Common myeloid progenitor, CD34-positive (primary cell): ENCODE results near the gene PBX4.

Source experiments
- CTCF ChIA-PET: fragments of 350-600 bp; sonication (Branson Sonifier 250); formaldehyde crosslinking; loops from one replicate; lab custom pipeline; 2021; ENCODE audit warnings: antibody characterized with exemption; lab: Charles Lee
- POLR2A ChIA-PET: fragments of 350-600 bp; sonication (Branson Sonifier 250); formaldehyde crosslinking; loops from one replicate; lab custom pipeline; 2021; ENCODE audit warnings: antibody characterized with exemption; lab: Charles Lee
- DNase-seq, 3 donors: peaks; one replicate each; pipeline versions ENCODE4 v3.0.0 to v3.0.0-alpha.2; 2013
- H3K27ac ChIP-seq, 2 experiments: 1 replicate in 1 of 2; 2 replicates in 1 of 2; pipeline ENCODE4 v1.7.0; 2013; ENCODE audit warnings: inconsistent platforms in 2 of 2, low read length in 2 of 2, mild to moderate bottlenecking in 2 of 2, low read depth in 1 of 2, moderate library complexity in 1 of 2; ENCODE audit not compliant: severe bottlenecking in 2 of 2, insufficient read depth in 1 of 2, poor library complexity in 1 of 2
- H3K27me3 ChIP-seq, 5 experiments: replicated peaks in 2 of 5; 1 replicate in 3 of 5; 2 replicates in 2 of 5; pipeline versions ENCODE4 v1.6.1 to v1.7.0; 2013; ENCODE audit warnings: low read length in 4 of 5, mild to moderate bottlenecking in 2 of 5, moderate library complexity in 2 of 5, inconsistent platforms in 1 of 5; ENCODE audit not compliant: insufficient read depth in 5 of 5, control insufficient read depth in 4 of 5
- H3K36me3 ChIP-seq, 4 experiments: 1 replicate in 2 of 4; 2 replicates in 2 of 4; pipeline versions ENCODE4 v1.6.1 to v1.7.0; 2013; ENCODE audit warnings: low read length in 3 of 4, control low read depth in 1 of 4, mild to moderate bottlenecking in 1 of 4; ENCODE audit not compliant: control insufficient read depth in 4 of 4, insufficient read depth in 4 of 4
- H3K4me1 ChIP-seq, 4 experiments: 1 replicate in 3 of 4; 2 replicates in 1 of 4; pipeline versions ENCODE4 v1.6.1 to v1.7.1; 2013; ENCODE audit warnings: low read length in 3 of 4, mild to moderate bottlenecking in 3 of 4, control low read depth in 1 of 4, inconsistent platforms in 1 of 4, moderate library complexity in 1 of 4; ENCODE audit not compliant: control insufficient read depth in 4 of 4, insufficient read depth in 4 of 4; ENCODE audit errors: control extremely low read depth in 1 of 4
- H3K4me3 ChIP-seq, 7 experiments: 1 replicate in 4 of 7; 2 replicates in 3 of 7; pipeline versions ENCODE4 v1.5.1 to v1.7.0; 2013; ENCODE audit warnings: mild to moderate bottlenecking in 7 of 7, low read length in 6 of 7, moderate library complexity in 6 of 7, inconsistent platforms in 2 of 7, low read depth in 2 of 7, control low read depth in 1 of 7; ENCODE audit not compliant: insufficient read depth in 4 of 7, control insufficient read depth in 1 of 7; ENCODE audit errors: extremely low read depth in 1 of 7
- H3K9me3 ChIP-seq, 5 experiments: 1 replicate in 4 of 5; 2 replicates in 1 of 5; pipeline versions ENCODE4 v1.6.1 to v1.7.1; 2013; ENCODE audit warnings: low read length in 4 of 5, mild to moderate bottlenecking in 2 of 5, inconsistent platforms in 1 of 5, low read depth in 1 of 5, moderate library complexity in 1 of 5; ENCODE audit not compliant: control insufficient read depth in 4 of 5, insufficient read depth in 2 of 5; ENCODE audit errors: control extremely low read depth in 1 of 5
- WGBS: methylation state at CpG from one replicate; pipeline ENCODE4 v1.1.5; 2013; ENCODE audit not compliant: insufficient coverage; 5-methylcytosine and 5-hydroxymethylcytosine counted together

Gene PBX4

GRCh38 chr19:19527674-19528625 is 90.5 kb downstream of the PBX4 start:
- 96% methylated on average over 17 of the region's 27 CpGs for WGBS

GRCh38 chr19:19527371-19527656 is 91.2 kb downstream of the PBX4 start:
- H3K27me3 ChIP-seq, result no peaks in the 10 kb centered on the region
- no peak overlapping the region for H3K27ac ChIP-seq
- H3K36me3 ChIP-seq, result peaks cover 3 to 48% (median 29%) of the 10 kb centered on the region in 4 experiments
- H3K9me3 ChIP-seq, result no peaks in the 10 kb centered on the region
- H3K4me3 ChIP-seq, result no peak overlapping the region
- DNase-seq, result no peak
- CTCF ChIA-PET, result interaction anchor here (1.2 kb wide), 1 partner anchor 11 kb away, joined by 3 read pairs; the partner anchor contains the start of gene CILP2
- 97% methylated on average over 9 of the region's 9 CpGs for whole genome bisulfite sequencing
- POLR2A ChIA-PET, result interaction anchor here (0.5 kb wide), 1 partner anchor 34 kb away, joined by 4 read pairs; no protein-coding TSS in a partner anchor
- peaks cover 0 to 39% (median 11%) of the 10 kb centered on the region in 4 experiments for H3K4me1 ChIP-seq

More at GRCh38 chr19:19527674-19528625, 90.5 kb downstream of the PBX4 start:
- ChIA-PET POLR2A (interaction anchor here (0.5 kb wide), 1 partner anchor 33 kb away, joined by 4 read pairs; no protein-coding TSS in a partner anchor), CTCF (interaction anchor here (1.2 to 1.7 kb wide), 5 partner anchors 10 to 117 kb away, joined by 3 to 5 read pairs (median 3); partner anchors contain the start of gene CILP2)
- DNase-seq, result no peak
- Histone ChIP-seq H3K27me3 (no peaks in the 10 kb centered on the region), H3K9me3 (no peaks in the 10 kb centered on the region), H3K4me1 (peaks cover 0 to 39% (median 12%) of the 10 kb centered on the region in 4 experiments), H3K36me3 (peaks cover 3 to 48% (median 29%) of the 10 kb centered on the region in 4 experiments), H3K4me3 (no peak overlapping the region), H3K27ac (no peak overlapping the region)

- Histone ChIP-seq H3K9me3 (no peaks in the 10 kb centered on the region), H3K36me3 (peaks cover 3 to 48% (median 29%) of the 10 kb centered on the region in 4 experiments), H3K4me1 (peaks cover 0 to 39% (median 8%) of the 10 kb centered on the region in 4 experiments), H3K4me3 (no peak overlapping the region), H3K27me3 (no peaks in the 10 kb centered on the region), H3K27ac (peak overlapping the region in 1 of 2 experiments; percentile 14)
- no peak for DNase-seq
- ChIA-PET CTCF (no interaction called here), POLR2A (no interaction called here)
- WGBS, result 86% methylated on average over 18 of the region's 28 CpGs
These were observed 91.7 kb downstream of the PBX4 start for GRCh38 chr19:19526581-19527370.

- Histone ChIP-seq H3K4me3 (no peak overlapping the region), H3K27ac (peak overlapping the region in 1 of 2 experiments; percentile 14), H3K36me3 (peaks cover 3 to 51% (median 31%) of the 10 kb centered on the region in 4 experiments), H3K27me3 (no peaks in the 10 kb centered on the region), H3K9me3 (no peaks in the 10 kb centered on the region), H3K4me1 (peaks cover 0 to 39% (median 8%) of the 10 kb centered on the region in 4 experiments)
- DNase-seq, result no peak
- WGBS, result 95% methylated on average over 23 of the region's 23 CpGs
- ChIA-PET POLR2A (interaction anchor here (0.5 kb wide), 1 partner anchor 322 kb away, joined by 3 read pairs; no protein-coding TSS in a partner anchor), CTCF (no interaction called here)
These were observed 92.7 kb downstream of the PBX4 start for GRCh38 chr19:19525611-19526380.

GRCh38 chr19:19524053-19524452 is 94.4 kb downstream of the PBX4 start:
- CTCF ChIA-PET, result interaction anchor here (1.2 to 3.2 kb wide), 2 partner anchors 8 to 12 kb away, joined by 3 to 11 read pairs; no protein-coding TSS in a partner anchor
- H3K27me3 ChIP-seq, result no peaks in the 10 kb centered on the region
- POLR2A ChIA-PET, result no interaction called here
- no peak overlapping the region for H3K27ac ChIP-seq
- peak overlapping the region in 1 of 7 experiments; percentile 3 for H3K4me3 ChIP-seq
- no peaks in the 10 kb centered on the region for H3K9me3 ChIP-seq
- H3K36me3 ChIP-seq, result peaks cover 3 to 56% (median 39%) of the 10 kb centered on the region in 4 experiments
- DNase-seq, result no peak
- 82% methylated on average over 5 of the region's 7 CpGs for WGBS
- peaks cover 0 to 39% (median 8%) of the 10 kb centered on the region in 4 experiments for H3K4me1 ChIP-seq

GRCh38 chr19:19523177-19523576 is 95.3 kb downstream of the PBX4 start:
- CTCF ChIA-PET, result interaction anchor here (3.2 kb wide), 1 partner anchor 9 kb away, joined by 11 read pairs; no protein-coding TSS in a partner anchor
- no peak overlapping the region for H3K4me3 ChIP-seq
- H3K27me3 ChIP-seq, result no peaks in the 10 kb centered on the region
- 100% methylated on average over 3 of the region's 3 CpGs for WGBS
- H3K36me3 ChIP-seq, result peaks cover 3 to 48% (median 35%) of the 10 kb centered on the region in 4 experiments
- peaks cover 0 to 39% (median 8%) of the 10 kb centered on the region in 4 experiments for H3K4me1 ChIP-seq
- H3K9me3 ChIP-seq, result no peaks in the 10 kb centered on the region
- POLR2A ChIA-PET, result no interaction called here
- H3K27ac ChIP-seq, result no peak overlapping the region
- DNase-seq, result no peak
